B cell (primary cell): Measurements from ENCODE around the gene GPR146. TPM values are rescaled to one million over a fixed set of nuclear protein-coding genes. Genes with fewer than 3 reads are reported as not detected.

Experiments used
- ATAC-seq: fragments of 200-7000 bp; cut with Tn5 transposase; one replicate; pipeline ENCODE4 v1.10.0; 2021; ENCODE audit warnings: low read depth, mild to moderate bottlenecking, moderate number of reproducible peaks, moderate library complexity
- CTCF ChIA-PET: fragments of 350-600 bp; sonication (Branson Sonifier 250); formaldehyde crosslinking; loops from one replicate; lab custom pipeline; 2021; ENCODE audit warnings: antibody characterized with exemption, inconsistent platforms; lab: Charles Lee
- POLR2A ChIA-PET: fragments of 350-600 bp; sonication (Branson Sonifier 250); formaldehyde crosslinking; loops from one replicate; lab custom pipeline; 2021; ENCODE audit warnings: antibody characterized with exemption; lab: Charles Lee
- DNase-seq: peaks from one replicate; pipeline ENCODE4 v3.0.0; 2013
- H2AFZ ChIP-seq: 2 replicates; pipeline ENCODE4 v1.6.1; 2012; ENCODE audit warnings: mild to moderate bottlenecking, low read depth, low read length; ENCODE audit not compliant: insufficient read depth, poor library complexity, severe bottlenecking
- H3K27ac ChIP-seq, 2 donors: 1 replicate in 1 of 2; 2 replicates in 1 of 2; pipeline ENCODE4 v1.5.1; 2012 to 2013; ENCODE audit warnings: low read length in 2 of 2, mild to moderate bottlenecking in 2 of 2, moderate library complexity in 1 of 2
- H3K27me3 ChIP-seq, 4 experiments: fragments of 200-600 bp in 1 of 4; sonication (generic) in 1 of 4; replicated peaks in 1 of 4; 1 replicate in 2 of 4; 2 replicates in 2 of 4; pipeline versions ENCODE4 v1.6.1 to v1.7.0; 2013 to 2016; ENCODE audit warnings: low read length in 3 of 4, mild to moderate bottlenecking in 2 of 4, mixed read lengths in 1 of 4, moderate library complexity in 1 of 4; ENCODE audit not compliant: insufficient read depth in 4 of 4, control insufficient read depth in 3 of 4; ENCODE audit errors: control extremely low read depth in 1 of 4
- H3K36me3 ChIP-seq, 2 experiments: replicated peaks in 1 of 2; 1 replicate in 1 of 2; 2 replicates in 1 of 2; pipeline versions ENCODE4 v1.6.1 to v1.7.1; 2013; ENCODE audit warnings: low read length in 1 of 2; ENCODE audit not compliant: insufficient read depth in 2 of 2, control insufficient read depth in 1 of 2; ENCODE audit errors: control extremely low read depth in 1 of 2, extremely low read depth in 1 of 2
- H3K4me1 ChIP-seq, 2 donors: fragments of 200-600 bp in 1 of 2; sonication (generic) in 1 of 2; 1 replicate in 1 of 2; 2 replicates in 1 of 2; pipeline versions ENCODE4 v1.5.1 to v1.6.1; 2013 to 2017; ENCODE audit warnings: low read length in 2 of 2; ENCODE audit not compliant: control insufficient read depth in 2 of 2, insufficient read depth in 2 of 2
- H3K4me2 ChIP-seq: replicated peaks from 2 replicates; pipeline ENCODE3; 2012; ENCODE audit warnings: mild to moderate bottlenecking, low read depth, low read length; ENCODE audit not compliant: poor library complexity, severe bottlenecking
- H3K4me3 ChIP-seq, 5 experiments: fragments of 200-600 bp in 1 of 5; sonication (generic) in 1 of 5; 1 replicate in 3 of 5; 2 replicates in 2 of 5; pipeline versions ENCODE4 v1.5.1 to v1.7.0; 2011 to 2016; ENCODE audit warnings: low read length in 4 of 5, mild to moderate bottlenecking in 4 of 5, low read depth in 2 of 5, control low read depth in 1 of 5, moderate library complexity in 1 of 5; ENCODE audit not compliant: insufficient read depth in 1 of 5; ENCODE audit errors: control extremely low read depth in 1 of 5, extremely low read depth in 1 of 5
- H3K79me2 ChIP-seq: fragments of 200-600 bp; sonication (generic); one replicate; pipeline ENCODE4 v1.6.0; 2016; ENCODE audit warnings: low read length; ENCODE audit not compliant: control insufficient read depth, insufficient read depth
- H3K9ac ChIP-seq: fragments of 200-600 bp; sonication (generic); 2 replicates; pipeline ENCODE4 v1.6.1; 2017; ENCODE audit warnings: mild to moderate bottlenecking, low read length, moderate library complexity
- H3K9me3 ChIP-seq, 3 donors: one replicate each; pipeline versions ENCODE4 v1.6.1 to v1.7.1; 2013; ENCODE audit warnings: low read length in 2 of 3; ENCODE audit not compliant: control insufficient read depth in 2 of 3, insufficient read depth in 1 of 3; ENCODE audit errors: control extremely low read depth in 1 of 3
- H4K20me1 ChIP-seq: 2 replicates; pipeline ENCODE4 v1.6.0; 2012; ENCODE audit warnings: mild to moderate bottlenecking, low read length; ENCODE audit not compliant: insufficient read depth, control insufficient read depth, poor library complexity, severe bottlenecking
- H3K27ac Mint-ChIP-seq: one replicate; pipeline ENCODE4 v1.8.0; 2021; ENCODE audit warnings: mixed read lengths
- H3K27me3 Mint-ChIP-seq: one replicate; pipeline ENCODE4 v1.8.0; 2021; ENCODE audit warnings: mixed read lengths
- H3K4me1 Mint-ChIP-seq: one replicate; pipeline ENCODE4 v1.8.0; 2021; ENCODE audit warnings: mixed read lengths
- H3K4me3 Mint-ChIP-seq: one replicate; pipeline ENCODE4 v1.8.0; 2021; ENCODE audit warnings: mixed read lengths
- H3K9me3 Mint-ChIP-seq: one replicate; pipeline ENCODE4 v1.8.0; 2022; ENCODE audit warnings: mixed read lengths; ENCODE audit not compliant: insufficient read depth
- CTCF ChIP-seq: fragments of 200-600 bp; IDR thresholded peaks from one replicate; pipeline ENCODE4 v1.8.0; 2022; ENCODE audit warnings: antibody characterized with exemption, mild to moderate bottlenecking
- EZH2 ChIP-seq: IDR thresholded peaks from 2 replicates; pipeline ENCODE4 v1.6.1; 2012; ENCODE audit warnings: borderline replicate concordance, low read depth, mild to moderate bottlenecking, moderate library complexity, low read length; ENCODE audit not compliant: insufficient read depth, poor library complexity, severe bottlenecking
- WGBS: methylation state at CpG from one replicate; pipeline ENCODE4 v1.1.5; 2013; ENCODE audit warnings: missing lambda C conversion rate; ENCODE audit not compliant: insufficient coverage; 5-methylcytosine and 5-hydroxymethylcytosine counted together
- intact Hi-C: fragments of 100-400 bp; cut with micrococcal nuclease; formaldehyde crosslinking; loops from one replicate; pipeline ENCODE4 v1.10.0; 2022
- polyA plus RNA-seq: library from polyadenylated mRNA; depleted of rRNA; stranded (reverse); fragments of >200 nt; gene quantifications from 2 replicates; pipeline ENCODE4 v1.2.3, GENCODE V29; 2012
- total RNA-seq, 2 donors: library from RNA; stranded (reverse); fragments of 120-200 nt in 1 of 2; gene quantifications; 1 replicate in 1 of 2; 2 replicates in 1 of 2; pipeline versions ENCODE4 v1.2.3 to v1.2.4, GENCODE V29; 2013 to 2022

GPR146 gene
- total and polyA plus RNA-seq, 2 donors (not counting 1 experiment from before 2014, with no cell fraction given), result 4.2 to 45.4 TPM

- H3K27me3 ChIP-seq, result peaks cover 0 to 2% (median 0%) of the 10 kb centered on the region in 4 experiments
- peaks cover 69 to 78% of the 10 kb centered on the region in 2 donors for H3K4me1 ChIP-seq
- no peak for TF ChIP-seq CTCF
- TF ChIP-seq EZH2, result no peak
- H3K9me3 ChIP-seq, result peaks cover 0 to 38% (median 0%) of the 10 kb centered on the region in 3 donors
- peak overlapping the region; percentile 88 to 90 for H3K27ac ChIP-seq
- H3K36me3 ChIP-seq, result peaks cover 0 to 29% of the 10 kb centered on the region in 2 experiments
- H3K9ac ChIP-seq, result peak overlapping the region; percentile 55
- H3K79me2 ChIP-seq, result peaks cover 53% of the 10 kb centered on the region
- peak overlapping the region in 4 of 5 experiments; percentile 18 to 42 (median 28) for H3K4me3 ChIP-seq
- Mint-ChIP-seq H3K4me1 (peaks cover 69% of the 10 kb centered on the region), H3K9me3 (no peaks in the 10 kb centered on the region), H3K27ac (peak overlapping the region; percentile 97), H3K4me3 (peak overlapping the region; percentile 94), H3K27me3 (no peaks in the 10 kb centered on the region)
- peak overlapping the region; percentile 97 for H3K4me2 ChIP-seq
- peaks cover 64% of the 10 kb centered on the region for H4K20me1 ChIP-seq
- CTCF ChIA-PET, result interaction anchor here (0.7 to 6.9 kb wide), 7 partner anchors 11 to 152 kb away, joined by 3 to 57 read pairs (median 14); partner anchors contain the start of gene GPR146
- intact Hi-C loops, result loop anchor here (1.0 to 5.0 kb wide), 7 partner anchors 20 to 116 kb away; partner anchors contain the start of gene GPR146
- peak; percentile 96 for DNase-seq
- peak; percentile 65 for ATAC-seq
- POLR2A ChIA-PET, result interaction anchor here (0.9 to 2.0 kb wide), 7 partner anchors 12 to 62 kb away, joined by 3 to 15 read pairs (median 5); partner anchors contain the start of gene GPR146
- 0% methylated on average over 10 of the region's 15 CpGs for WGBS
- H2AFZ ChIP-seq, result no peak overlapping the region
These were observed 20.0 kb upstream of the GPR146 start for GRCh38 chr7:1024331-1024841.
